HepG2 (cell line): ENCODE measurements around the gene STAP2. TPM values are rescaled to one million over a fixed set of nuclear protein-coding genes. Genes with fewer than 3 reads are reported as not detected.
A peak's percentile ranks its signal among the peaks of the same experiment; 100 is the strongest.

ENCODE experiments used
- GABPB1 ChIP-seq: IDR thresholded peaks from 2 replicates; pipeline ENCODE4 v1.6.1; 2016; ENCODE audit warnings: mild to moderate bottlenecking, missing genetic modification reagents, moderate library complexity, missing compliant biosample characterization
- KLF11 ChIP-seq: IDR thresholded peaks from 2 replicates; pipeline ENCODE4 v1.6.1; 2016; ENCODE audit warnings: missing compliant biosample characterization
- KLF13 ChIP-seq: sonication (generic); formaldehyde crosslinking; IDR thresholded peaks from 2 replicates; pipeline ENCODE4 v1.4.0; 2020; ENCODE audit warnings: mild to moderate bottlenecking, missing genetic modification reagents
- NR1H2 ChIP-seq: sonication (generic); formaldehyde crosslinking; IDR thresholded peaks from 2 replicates; pipeline ENCODE4 v1.8.1; 2022; ENCODE audit warnings: low read depth, missing genetic modification reagents, borderline replicate concordance
- SALL2 ChIP-seq: sonication (generic); formaldehyde crosslinking; IDR thresholded peaks from 2 replicates; pipeline ENCODE4 v1.8.1; 2023; ENCODE audit warnings: mild to moderate bottlenecking, missing genetic modification reagents, inconsistent platforms
- SMC3 ChIP-seq: IDR thresholded peaks from 2 replicates; pipeline ENCODE4 v1.6.1; 2011; ENCODE audit warnings: low read length, improper control_type of control experiment
- SNRNP70 ChIP-seq: fragments of 200-400 bp; formaldehyde crosslinking; IDR thresholded peaks from 2 replicates; pipeline ENCODE4 v1.6.1; 2017; ENCODE audit warnings: mild to moderate bottlenecking, low read depth, low read length, moderate library complexity
- TMF1 ChIP-seq: sonication (generic); formaldehyde crosslinking; IDR thresholded peaks from 2 replicates; pipeline ENCODE4 v1.8.1; 2022; ENCODE audit warnings: low read depth, missing genetic modification reagents
- ZBTB7A ChIP-seq: sonication (generic); formaldehyde crosslinking; IDR thresholded peaks from 2 replicates; pipeline ENCODE4 v1.8.0; 2022; ENCODE audit warnings: mild to moderate bottlenecking, missing genetic modification reagents
- ZC3H4 ChIP-seq: sonication (generic); formaldehyde crosslinking; IDR thresholded peaks from 2 replicates; pipeline ENCODE4 v1.4.0; 2020; ENCODE audit warnings: missing genetic modification reagents, borderline replicate concordance
- ZNF550 ChIP-seq: sonication (generic); formaldehyde crosslinking; IDR thresholded peaks from 2 replicates; pipeline ENCODE4 v1.4.0; 2020; ENCODE audit warnings: mild to moderate bottlenecking, missing genetic modification reagents, borderline replicate concordance
- ZNF569 ChIP-seq: sonication (generic); formaldehyde crosslinking; IDR thresholded peaks from 2 replicates; pipeline ENCODE4 v1.5.0; 2020; ENCODE audit warnings: mild to moderate bottlenecking, missing genetic modification reagents, moderate library complexity, borderline replicate concordance
- ZNF572 ChIP-seq: sonication (generic); formaldehyde crosslinking; IDR thresholded peaks from 2 replicates; pipeline ENCODE4 v1.5.1; 2020; ENCODE audit warnings: mild to moderate bottlenecking, missing genetic modification reagents
- ZNF724P ChIP-seq: sonication (generic); formaldehyde crosslinking; IDR thresholded peaks from 2 replicates; pipeline ENCODE4 v1.8.0; 2022; ENCODE audit warnings: missing genetic modification reagents, borderline replicate concordance
- ZNF777 ChIP-seq: sonication (generic); formaldehyde crosslinking; IDR thresholded peaks from 2 replicates; pipeline ENCODE4 v1.4.0; 2020; ENCODE audit warnings: missing genetic modification reagents
- ZNF781 ChIP-seq: sonication (generic); formaldehyde crosslinking; IDR thresholded peaks from 2 replicates; pipeline ENCODE4 v1.5.1; 2020; ENCODE audit warnings: borderline replicate concordance, mild to moderate bottlenecking, missing genetic modification reagents; ENCODE audit errors: not compliant biosample characterization
- ZSCAN29 ChIP-seq: sonication (generic); formaldehyde crosslinking; conservative IDR thresholded peaks from 2 replicates; pipeline ENCODE4 v1.4.0; 2020; ENCODE audit warnings: mild to moderate bottlenecking, missing genetic modification reagents
- polyA plus RNA-seq, 8 experiments: library from polyadenylated mRNA; depleted of rRNA in 3 of 8; stranded (reverse) in 7 of 8; unstranded in 1 of 8; fragments of >200 nt; fragmentation: Illumina TruSeq in 4 of 8; extraction: Trizol in 4 of 8; gene quantifications; 2 replicates each; pipeline versions ENCODE4 v1.2.1 to v1.2.3, GENCODE V29; 2011 to 2016; ENCODE audit warnings: low read depth in 4 of 8, missing spikeins in 1 of 8, mixed read lengths in 1 of 8; ENCODE audit not compliant: insufficient read depth in 1 of 8
- total RNA-seq, 5 experiments: library from RNA; depleted of rRNA; stranded (reverse); fragments of >200 nt; fragmentation: Illumina TruSeq; extraction: Trizol; gene quantifications; 2 replicates each; pipeline ENCODE4 v1.2.3, GENCODE V29; 2016; ENCODE audit warnings: low read depth in 1 of 5
- TF ChIP-seq, protein P1 (sequence below): sonication (generic); formaldehyde crosslinking; IDR thresholded peaks from 2 replicates; pipeline ENCODE4 v1.8.0; 2022; ENCODE audit warnings: mild to moderate bottlenecking, missing genetic modification reagents, borderline replicate concordance
- TF ChIP-seq, protein P2 (sequence below): sonication (generic); formaldehyde crosslinking; IDR thresholded peaks from 2 replicates; pipeline ENCODE4 v1.4.0; 2020; ENCODE audit warnings: missing genetic modification reagents
- TF ChIP-seq, protein P3 (sequence below): sonication (generic); formaldehyde crosslinking; IDR thresholded peaks from 2 replicates; pipeline ENCODE4 v1.4.0; 2020; ENCODE audit warnings: low read depth, mild to moderate bottlenecking, missing genetic modification reagents
- TF ChIP-seq, protein P4 (sequence below): sonication (generic); formaldehyde crosslinking; IDR thresholded peaks from 2 replicates; pipeline ENCODE4 v1.5.1; 2020; ENCODE audit warnings: missing genetic modification reagents, mild to moderate bottlenecking, borderline replicate concordance
- TF ChIP-seq, protein P5 (sequence below): sonication (generic); formaldehyde crosslinking; IDR thresholded peaks from 2 replicates; pipeline ENCODE4 v1.8.0; 2023; ENCODE audit warnings: mild to moderate bottlenecking, missing genetic modification reagents

The STAP2 gene
- total and polyA plus RNA-seq, 2 of the 13 experiments (the other 11 are each of a cell fraction or from before 2014, with no cell fraction given), result 39.0 to 43.7 TPM

DNA sequence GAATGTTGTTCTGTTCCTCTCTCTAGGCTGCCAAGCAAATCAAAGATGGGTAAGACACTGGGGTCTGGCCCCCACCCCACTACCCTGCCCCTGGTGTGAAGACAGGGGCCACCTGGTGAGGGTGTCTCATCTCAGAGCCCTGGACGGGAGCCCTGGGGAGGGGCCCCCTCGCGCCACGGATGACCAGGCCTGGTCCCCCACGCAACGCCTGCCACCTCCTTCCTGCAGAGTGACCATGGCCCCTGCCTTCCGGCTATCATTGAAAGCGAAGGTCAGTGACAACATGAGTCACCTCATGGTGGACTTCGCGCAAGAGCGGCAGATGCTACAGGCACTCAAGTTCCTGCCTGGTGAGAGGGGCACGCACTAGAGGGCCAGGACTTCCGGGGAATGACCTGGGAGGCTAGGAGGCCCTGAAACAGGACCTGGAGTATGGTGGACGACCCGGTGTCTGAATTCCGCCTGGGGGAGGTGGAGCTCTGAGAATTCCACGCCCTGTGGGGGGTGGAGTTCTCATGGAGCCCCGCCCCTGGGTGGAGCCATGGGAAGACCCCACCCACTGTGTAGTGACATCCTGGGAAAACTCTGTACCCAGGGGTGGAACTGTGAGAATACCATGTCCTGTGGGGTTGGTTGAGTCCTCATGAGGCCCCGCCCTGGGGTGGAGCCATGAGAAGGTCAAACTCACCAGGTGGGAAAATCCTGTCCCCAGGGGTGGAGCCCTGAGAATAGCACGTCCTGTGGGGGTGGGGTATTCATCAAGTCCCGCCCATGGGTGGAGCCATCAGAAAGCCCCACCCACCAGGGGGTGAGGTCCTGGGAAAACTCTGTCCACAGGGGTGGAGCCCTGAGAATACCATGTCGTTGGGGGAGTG is 28.1 kb downstream of the STAP2 start (continued):
- TF ChIP-seq, protein P1, sequence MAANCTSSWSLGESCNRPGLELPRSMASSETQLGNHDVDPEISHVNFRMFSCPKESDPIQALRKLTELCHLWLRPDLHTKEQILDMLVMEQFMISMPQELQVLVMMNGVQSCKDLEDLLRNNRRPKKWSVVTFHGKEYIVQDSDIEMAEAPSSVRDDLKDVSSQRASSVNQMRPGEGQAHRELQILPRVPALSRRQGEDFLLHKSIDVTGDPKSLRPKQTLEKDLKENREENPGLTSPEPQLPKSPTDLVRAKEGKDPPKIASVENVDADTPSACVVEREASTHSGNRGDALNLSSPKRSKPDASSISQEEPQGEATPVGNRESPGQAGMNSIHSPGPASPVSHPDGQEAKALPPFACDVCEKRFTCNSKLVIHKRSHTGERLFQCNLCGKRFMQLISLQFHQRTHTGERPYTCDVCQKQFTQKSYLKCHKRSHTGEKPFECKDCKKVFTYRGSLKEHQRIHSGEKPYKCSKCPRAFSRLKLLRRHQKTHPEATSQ, result no peak
- TF ChIP-seq, protein P2, sequence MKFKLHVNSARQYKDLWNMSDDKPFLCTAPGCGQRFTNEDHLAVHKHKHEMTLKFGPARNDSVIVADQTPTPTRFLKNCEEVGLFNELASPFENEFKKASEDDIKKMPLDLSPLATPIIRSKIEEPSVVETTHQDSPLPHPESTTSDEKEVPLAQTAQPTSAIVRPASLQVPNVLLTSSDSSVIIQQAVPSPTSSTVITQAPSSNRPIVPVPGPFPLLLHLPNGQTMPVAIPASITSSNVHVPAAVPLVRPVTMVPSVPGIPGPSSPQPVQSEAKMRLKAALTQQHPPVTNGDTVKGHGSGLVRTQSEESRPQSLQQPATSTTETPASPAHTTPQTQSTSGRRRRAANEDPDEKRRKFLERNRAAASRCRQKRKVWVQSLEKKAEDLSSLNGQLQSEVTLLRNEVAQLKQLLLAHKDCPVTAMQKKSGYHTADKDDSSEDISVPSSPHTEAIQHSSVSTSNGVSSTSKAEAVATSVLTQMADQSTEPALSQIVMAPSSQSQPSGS (CRISPR knock-in tag), result peak; percentile 91
- TF ChIP-seq, protein P3, sequence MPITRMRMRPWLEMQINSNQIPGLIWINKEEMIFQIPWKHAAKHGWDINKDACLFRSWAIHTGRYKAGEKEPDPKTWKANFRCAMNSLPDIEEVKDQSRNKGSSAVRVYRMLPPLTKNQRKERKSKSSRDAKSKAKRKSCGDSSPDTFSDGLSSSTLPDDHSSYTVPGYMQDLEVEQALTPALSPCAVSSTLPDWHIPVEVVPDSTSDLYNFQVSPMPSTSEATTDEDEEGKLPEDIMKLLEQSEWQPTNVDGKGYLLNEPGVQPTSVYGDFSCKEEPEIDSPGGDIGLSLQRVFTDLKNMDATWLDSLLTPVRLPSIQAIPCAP (CRISPR knock-in tag), result no peak
- no peak for TF ChIP-seq TMF1 (CRISPR knock-in tag)
- TF ChIP-seq SALL2, result peak; percentile 52; the same call in 1 of the 2 replicates
- no peak for TF ChIP-seq SNRNP70
- 0 out of 2 replicates have a peak, but pooled peaks have one; percentile 41 for TF ChIP-seq KLF13 (CRISPR knock-in tag)
- peak; percentile 79; the same call in 1 of the 2 replicates for TF ChIP-seq ZNF572 (CRISPR knock-in tag)
- TF ChIP-seq KLF11 (CRISPR knock-in tag), result peak; percentile 94
- no peak; the same call in 1 of the 2 replicates for TF ChIP-seq ZNF777 (CRISPR knock-in tag)
- no peak for TF ChIP-seq NR1H2 (CRISPR knock-in tag)
- TF ChIP-seq ZC3H4 (CRISPR knock-in tag), result no peak
- no peak for TF ChIP-seq ZNF550 (CRISPR knock-in tag)
- no peak for TF ChIP-seq SMC3
- peak; percentile 92 for TF ChIP-seq GABPB1 (CRISPR knock-in tag)
- TF ChIP-seq ZNF569 (CRISPR knock-in tag), result no peak
- no peak for TF ChIP-seq ZNF781 (CRISPR knock-in tag)
- TF ChIP-seq ZBTB7A, result peak; percentile 91
- TF ChIP-seq ZNF724P (CRISPR knock-in tag), result peak; percentile 61; the same call in 1 of the 2 replicates
- TF ChIP-seq, protein P4, sequence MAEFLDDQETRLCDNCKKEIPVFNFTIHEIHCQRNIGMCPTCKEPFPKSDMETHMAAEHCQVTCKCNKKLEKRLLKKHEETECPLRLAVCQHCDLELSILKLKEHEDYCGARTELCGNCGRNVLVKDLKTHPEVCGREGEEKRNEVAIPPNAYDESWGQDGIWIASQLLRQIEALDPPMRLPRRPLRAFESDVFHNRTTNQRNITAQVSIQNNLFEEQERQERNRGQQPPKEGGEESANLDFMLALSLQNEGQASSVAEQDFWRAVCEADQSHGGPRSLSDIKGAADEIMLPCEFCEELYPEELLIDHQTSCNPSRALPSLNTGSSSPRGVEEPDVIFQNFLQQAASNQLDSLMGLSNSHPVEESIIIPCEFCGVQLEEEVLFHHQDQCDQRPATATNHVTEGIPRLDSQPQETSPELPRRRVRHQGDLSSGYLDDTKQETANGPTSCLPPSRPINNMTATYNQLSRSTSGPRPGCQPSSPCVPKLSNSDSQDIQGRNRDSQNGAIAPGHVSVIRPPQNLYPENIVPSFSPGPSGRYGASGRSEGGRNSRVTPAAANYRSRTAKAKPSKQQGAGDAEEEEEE (CRISPR knock-in tag), result 0 out of 2 replicates have a peak, but pooled peaks have one; percentile 42
- no peak; the same call in 1 of the 2 replicates for TF ChIP-seq ZSCAN29 (CRISPR knock-in tag)
- TF ChIP-seq, protein P5, sequence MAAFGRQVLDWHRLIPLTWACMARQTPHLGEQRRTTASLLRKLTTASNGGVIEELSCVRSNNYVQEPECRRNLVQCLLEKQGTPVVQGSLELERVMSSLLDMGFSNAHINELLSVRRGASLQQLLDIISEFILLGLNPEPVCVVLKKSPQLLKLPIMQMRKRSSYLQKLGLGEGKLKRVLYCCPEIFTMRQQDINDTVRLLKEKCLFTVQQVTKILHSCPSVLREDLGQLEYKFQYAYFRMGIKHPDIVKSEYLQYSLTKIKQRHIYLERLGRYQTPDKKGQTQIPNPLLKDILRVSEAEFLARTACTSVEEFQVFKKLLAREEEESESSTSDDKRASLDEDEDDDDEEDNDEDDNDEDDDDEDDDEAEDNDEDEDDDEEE (CRISPR knock-in tag), result no peak
